ENCODE results near the gene NFKB1.

DNA sequence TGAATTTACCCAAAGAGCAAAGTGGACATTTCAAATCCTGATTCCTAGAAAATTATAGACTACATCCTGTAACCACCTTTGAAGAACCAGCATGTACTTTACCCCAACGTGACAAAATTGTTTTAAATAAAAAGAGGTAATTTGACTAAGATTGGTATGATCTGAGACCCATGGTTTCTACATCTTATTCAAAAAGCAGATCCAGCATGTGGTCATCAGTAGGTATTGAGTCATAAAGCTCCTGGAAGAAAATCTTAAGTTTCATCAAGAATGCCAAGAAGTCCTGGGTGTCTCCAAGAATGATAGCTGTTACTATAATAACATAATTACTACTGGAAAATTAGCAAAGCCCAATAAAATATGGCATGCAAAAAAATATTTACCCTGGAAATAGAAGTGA is 61.8 kb downstream of the NFKB1 start:
- TF ChIP-seq, protein P1, sequence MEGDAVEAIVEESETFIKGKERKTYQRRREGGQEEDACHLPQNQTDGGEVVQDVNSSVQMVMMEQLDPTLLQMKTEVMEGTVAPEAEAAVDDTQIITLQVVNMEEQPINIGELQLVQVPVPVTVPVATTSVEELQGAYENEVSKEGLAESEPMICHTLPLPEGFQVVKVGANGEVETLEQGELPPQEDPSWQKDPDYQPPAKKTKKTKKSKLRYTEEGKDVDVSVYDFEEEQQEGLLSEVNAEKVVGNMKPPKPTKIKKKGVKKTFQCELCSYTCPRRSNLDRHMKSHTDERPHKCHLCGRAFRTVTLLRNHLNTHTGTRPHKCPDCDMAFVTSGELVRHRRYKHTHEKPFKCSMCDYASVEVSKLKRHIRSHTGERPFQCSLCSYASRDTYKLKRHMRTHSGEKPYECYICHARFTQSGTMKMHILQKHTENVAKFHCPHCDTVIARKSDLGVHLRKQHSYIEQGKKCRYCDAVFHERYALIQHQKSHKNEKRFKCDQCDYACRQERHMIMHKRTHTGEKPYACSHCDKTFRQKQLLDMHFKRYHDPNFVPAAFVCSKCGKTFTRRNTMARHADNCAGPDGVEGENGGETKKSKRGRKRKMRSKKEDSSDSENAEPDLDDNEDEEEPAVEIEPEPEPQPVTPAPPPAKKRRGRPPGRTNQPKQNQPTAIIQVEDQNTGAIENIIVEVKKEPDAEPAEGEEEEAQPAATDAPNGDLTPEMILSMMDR (IDR thresholded peaks at IDR 0.05): no peak
- TF ChIP-seq EZH2 (IDR thresholded peaks at IDR 0.05; ENCODE audit: borderline replicate concordance, insufficient read depth, low read depth, low read length, poor library complexity, severe bottlenecking): no peak

All from B cell (primary cell).